ENCODE data around the gene MPPED1.

MPPED1 gene

DNA sequence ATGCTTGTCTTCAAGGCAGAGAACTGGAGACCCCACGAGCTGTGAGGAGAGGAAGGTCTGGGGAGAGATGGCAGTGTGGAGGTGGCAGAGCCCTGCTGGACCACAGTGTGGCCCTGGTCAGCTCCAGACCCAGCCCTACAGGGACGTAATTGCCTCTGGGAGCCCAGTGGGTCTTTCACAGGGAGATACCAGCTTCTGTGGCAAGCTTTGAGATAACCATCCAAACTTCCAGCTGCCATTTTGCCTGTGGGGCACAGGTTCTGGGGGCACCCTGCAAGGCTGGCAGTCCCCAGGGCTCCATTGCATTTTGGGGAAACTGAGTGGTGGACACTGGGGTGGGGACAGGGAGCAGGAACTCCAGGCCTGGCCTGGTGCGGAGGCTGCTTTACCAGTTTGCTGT is 10.2 kb upstream of the MPPED1 start:
- Histone ChIP-seq H3K27me3 (ENCODE audit: low read depth, low read length) (no peaks in the 10 kb centered on the region), H3K4me3 (ENCODE audit: low read depth in 1 of 2, low read length in 2 of 2) (no peak overlapping the region), H3K27ac (ENCODE audit: low read length) (no peak overlapping the region), H3K9me3 (ENCODE audit: control insufficient read depth in 1 of 2, low read length in 2 of 2) (no peaks in the 10 kb centered on the region), H3K4me1 (ENCODE audit: control insufficient read depth in 1 of 2, insufficient read depth in 2 of 2, low read length in 2 of 2) (no peaks in the 10 kb centered on the region), H3K36me3 (ENCODE audit: control insufficient read depth in 1 of 2, insufficient read depth in 2 of 2, low read length in 2 of 2) (no peaks in the 10 kb centered on the region)

DNA sequence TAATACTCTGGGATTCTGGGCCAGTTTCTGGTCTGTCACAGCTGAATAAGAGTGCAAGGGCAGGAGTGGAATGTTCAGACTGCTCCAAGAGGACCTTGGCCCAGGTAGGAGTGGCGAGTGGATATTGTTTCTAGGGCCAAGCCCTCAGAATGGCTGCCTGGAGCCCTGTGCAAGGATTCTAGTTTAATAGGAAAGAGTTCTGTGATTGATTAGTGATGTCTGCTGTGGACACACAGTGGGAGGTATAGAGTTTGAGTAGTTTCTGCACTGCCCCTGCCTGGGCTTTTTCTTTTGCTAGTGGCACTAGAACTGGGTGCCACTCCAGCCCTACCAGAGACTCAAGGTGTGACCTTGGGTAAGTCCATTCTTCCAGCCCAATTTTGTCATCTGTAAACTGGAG is 9.7 kb upstream of the MPPED1 start:
- no peak overlapping the region for H3K4me3 ChIP-seq (ENCODE audit: low read depth in 1 of 2, low read length in 2 of 2)
- no peak overlapping the region for H3K27ac ChIP-seq (ENCODE audit: low read length)
- H3K4me1 ChIP-seq (ENCODE audit: control insufficient read depth in 1 of 2, insufficient read depth in 2 of 2, low read length in 2 of 2) = no peaks in the 10 kb centered on the region
- no peaks in the 10 kb centered on the region for H3K27me3 ChIP-seq (ENCODE audit: low read depth, low read length)
- no peaks in the 10 kb centered on the region for H3K9me3 ChIP-seq (ENCODE audit: control insufficient read depth in 1 of 2, low read length in 2 of 2)
- H3K36me3 ChIP-seq (ENCODE audit: control insufficient read depth in 1 of 2, insufficient read depth in 2 of 2, low read length in 2 of 2) = no peaks in the 10 kb centered on the region

DNA sequence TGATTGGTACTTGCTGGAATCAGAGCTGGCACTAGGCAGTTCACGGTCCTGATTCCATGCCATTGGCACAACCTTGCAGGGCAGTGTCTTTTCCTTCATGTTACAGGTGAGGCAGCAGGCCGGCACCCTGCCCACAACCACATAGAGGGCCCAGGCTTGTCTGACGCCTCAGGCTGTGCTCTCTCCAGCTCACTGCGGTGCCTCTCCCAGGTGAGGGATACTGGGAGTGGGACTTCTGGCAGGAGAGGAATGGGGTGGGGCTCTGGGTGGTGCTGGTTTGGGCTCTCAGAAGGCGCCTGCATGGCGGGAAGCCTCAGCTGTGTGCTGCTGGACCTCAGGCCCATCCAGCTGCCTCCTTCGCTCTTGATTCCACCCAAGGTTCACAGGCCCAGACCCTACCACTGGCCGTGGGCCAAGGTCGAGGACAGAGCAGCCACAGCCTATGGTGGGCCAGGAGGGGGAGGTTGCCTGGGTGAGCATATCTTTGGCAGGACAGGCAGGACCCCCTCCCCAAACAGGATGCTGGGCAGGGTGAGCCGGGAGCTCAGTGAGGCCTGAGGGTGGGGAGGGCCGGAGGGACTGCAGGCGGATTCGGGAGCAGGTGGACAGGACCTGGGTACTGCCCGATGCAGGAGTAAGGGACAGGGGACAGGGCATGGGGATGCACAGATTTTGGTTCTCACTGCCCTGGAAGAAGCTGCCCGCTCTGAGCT is 7.0 kb upstream of the MPPED1 start:
- H3K27me3 ChIP-seq (ENCODE audit: low read depth, low read length) = no peaks in the 10 kb centered on the region
- H3K36me3 ChIP-seq (ENCODE audit: control insufficient read depth in 1 of 2, insufficient read depth in 2 of 2, low read length in 2 of 2) = no peaks in the 10 kb centered on the region
- no peaks in the 10 kb centered on the region for H3K9me3 ChIP-seq (ENCODE audit: control insufficient read depth in 1 of 2, low read length in 2 of 2)
- no peak overlapping the region for H3K27ac ChIP-seq (ENCODE audit: low read length)
- H3K4me3 ChIP-seq (ENCODE audit: low read depth in 1 of 2, low read length in 2 of 2) = no peak overlapping the region
- no peaks in the 10 kb centered on the region for H3K4me1 ChIP-seq (ENCODE audit: control insufficient read depth in 1 of 2, insufficient read depth in 2 of 2, low read length in 2 of 2)

DNA sequence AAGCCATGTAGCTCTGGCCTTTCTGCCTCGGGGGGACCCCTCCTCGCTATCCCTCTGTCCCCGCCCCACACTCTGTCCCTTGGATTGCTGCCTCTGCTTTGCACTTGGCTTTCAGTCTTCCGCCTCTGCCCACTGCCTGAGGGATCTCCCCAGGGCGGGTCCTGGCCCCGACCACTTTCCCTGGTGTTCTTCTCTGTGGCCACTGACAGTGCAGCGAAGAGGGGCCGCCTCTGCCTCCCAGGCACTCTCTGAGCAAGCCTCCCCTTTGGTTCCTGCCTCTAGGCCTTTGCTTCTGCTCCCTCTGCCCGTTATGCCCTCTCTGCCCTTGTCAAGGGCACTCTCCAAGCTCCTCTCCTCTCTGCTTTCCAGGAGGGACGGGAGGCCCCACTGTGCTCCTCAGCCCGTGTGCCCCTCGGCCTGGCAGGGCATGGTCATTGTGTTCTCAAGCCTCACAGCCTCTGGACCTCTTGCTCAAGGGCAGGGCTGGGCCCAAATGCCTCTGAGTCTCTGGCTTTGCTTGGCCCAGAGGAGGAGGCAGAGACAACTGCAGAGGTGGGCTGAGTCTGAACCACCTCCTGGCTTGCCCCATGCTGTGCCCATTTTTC is 5.5 kb upstream of the MPPED1 start:
- Histone ChIP-seq H3K4me1 (ENCODE audit: control insufficient read depth in 1 of 2, insufficient read depth in 2 of 2, low read length in 2 of 2) (no peaks in the 10 kb centered on the region), H3K4me3 (ENCODE audit: low read depth in 1 of 2, low read length in 2 of 2) (no peak overlapping the region), H3K27ac (ENCODE audit: low read length) (no peak overlapping the region), H3K9me3 (ENCODE audit: control insufficient read depth in 1 of 2, low read length in 2 of 2) (no peaks in the 10 kb centered on the region), H3K27me3 (ENCODE audit: low read depth, low read length) (peaks cover 9% of the 10 kb centered on the region), H3K36me3 (ENCODE audit: control insufficient read depth in 1 of 2, insufficient read depth in 2 of 2, low read length in 2 of 2) (no peaks in the 10 kb centered on the region)

DNA sequence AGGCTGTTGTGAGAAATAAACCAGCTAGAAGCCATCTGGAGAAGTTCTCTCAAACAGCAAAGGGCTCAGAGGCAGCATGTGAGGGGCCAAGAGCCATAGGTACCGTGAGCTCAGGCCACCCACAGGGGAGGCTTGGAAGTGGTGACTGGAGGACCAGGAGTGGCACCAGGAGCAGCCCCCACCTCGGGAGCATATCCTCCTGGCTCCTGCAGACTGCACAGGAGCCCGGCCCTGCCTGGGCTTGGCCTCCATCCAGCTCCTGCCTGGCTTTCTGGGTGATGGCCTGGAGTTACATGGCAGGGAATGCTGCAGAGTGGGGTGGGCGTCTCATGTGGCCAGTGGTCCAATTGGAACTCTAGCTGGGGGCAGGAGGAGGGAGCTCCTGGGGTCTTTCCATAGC is 4.2 kb upstream of the MPPED1 start:
- no peaks in the 10 kb centered on the region for H3K4me1 ChIP-seq (ENCODE audit: control insufficient read depth in 1 of 2, insufficient read depth in 2 of 2, low read length in 2 of 2)

DNA sequence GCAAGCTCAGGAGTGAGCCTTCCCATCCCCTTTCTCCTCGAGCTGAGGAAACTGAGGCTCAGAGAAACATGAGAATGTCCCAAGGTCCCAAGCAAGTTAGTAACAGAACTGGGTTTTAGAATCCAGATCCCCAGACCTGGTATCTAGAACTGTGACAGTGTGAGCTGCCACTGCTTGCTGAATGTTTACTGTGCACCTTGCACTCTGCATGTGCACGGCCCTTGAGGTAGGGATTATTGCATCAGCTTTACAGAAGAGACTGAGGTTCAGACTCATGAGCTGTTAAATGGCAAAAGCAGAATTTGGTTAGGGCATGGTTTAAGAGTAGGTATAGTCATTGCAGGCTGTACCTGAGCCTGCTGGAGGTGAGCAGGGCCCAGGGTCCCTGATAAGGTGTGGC is 3.8 kb upstream of the MPPED1 start:
- H3K27ac ChIP-seq (ENCODE audit: low read length) = no peak overlapping the region
- H3K4me1 ChIP-seq (ENCODE audit: control insufficient read depth in 1 of 2, insufficient read depth in 2 of 2, low read length in 2 of 2) = no peaks in the 10 kb centered on the region
- H3K27me3 ChIP-seq (ENCODE audit: low read depth, low read length) = peaks cover 17% of the 10 kb centered on the region
- no peaks in the 10 kb centered on the region for H3K36me3 ChIP-seq (ENCODE audit: control insufficient read depth in 1 of 2, insufficient read depth in 2 of 2, low read length in 2 of 2)
- H3K4me3 ChIP-seq (ENCODE audit: low read depth in 1 of 2, low read length in 2 of 2) = no peak overlapping the region
- H3K9me3 ChIP-seq (ENCODE audit: control insufficient read depth in 1 of 2, low read length in 2 of 2) = no peaks in the 10 kb centered on the region

More for the DNA sequence above, 4.2 kb upstream of the MPPED1 start:
- H3K4me3 ChIP-seq (ENCODE audit: low read depth in 1 of 2, low read length in 2 of 2) = no peak overlapping the region
- H3K27ac ChIP-seq (ENCODE audit: low read length) = no peak overlapping the region
- H3K9me3 ChIP-seq (ENCODE audit: control insufficient read depth in 1 of 2, low read length in 2 of 2) = no peaks in the 10 kb centered on the region
- peaks cover 13% of the 10 kb centered on the region for H3K27me3 ChIP-seq (ENCODE audit: low read depth, low read length)
- no peaks in the 10 kb centered on the region for H3K36me3 ChIP-seq (ENCODE audit: control insufficient read depth in 1 of 2, insufficient read depth in 2 of 2, low read length in 2 of 2)

DNA sequence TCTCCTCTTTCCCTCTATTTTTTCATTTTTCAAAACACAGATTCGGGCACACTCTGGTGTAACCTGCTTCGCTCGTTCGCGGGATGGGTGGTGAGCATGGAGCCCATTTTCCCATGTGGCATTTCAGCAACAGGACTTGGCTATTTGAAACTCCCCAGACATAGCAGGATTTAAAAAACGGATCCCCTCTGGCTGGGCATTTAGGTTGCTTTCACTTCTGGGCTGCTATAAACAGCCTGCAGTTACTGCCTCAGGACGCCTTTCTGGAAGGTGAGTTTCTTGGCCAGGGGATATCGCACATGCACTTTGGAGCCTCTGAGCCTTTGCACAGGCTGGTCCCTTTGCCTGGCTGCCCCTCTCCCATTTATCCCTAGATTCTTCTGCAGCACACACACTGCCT is 2.8 kb upstream of the MPPED1 start:
- Histone ChIP-seq H3K4me1 (ENCODE audit: control insufficient read depth in 1 of 2, insufficient read depth in 2 of 2, low read length in 2 of 2) (no peaks in the 10 kb centered on the region), H3K9me3 (ENCODE audit: control insufficient read depth in 1 of 2, low read length in 2 of 2) (no peaks in the 10 kb centered on the region), H3K36me3 (ENCODE audit: control insufficient read depth in 1 of 2, insufficient read depth in 2 of 2, low read length in 2 of 2) (no peaks in the 10 kb centered on the region), H3K4me3 (ENCODE audit: low read depth in 1 of 2, low read length in 2 of 2) (no peak overlapping the region), H3K27me3 (ENCODE audit: low read depth, low read length) (peaks cover 27% of the 10 kb centered on the region), H3K27ac (ENCODE audit: low read length) (no peak overlapping the region)

DNA sequence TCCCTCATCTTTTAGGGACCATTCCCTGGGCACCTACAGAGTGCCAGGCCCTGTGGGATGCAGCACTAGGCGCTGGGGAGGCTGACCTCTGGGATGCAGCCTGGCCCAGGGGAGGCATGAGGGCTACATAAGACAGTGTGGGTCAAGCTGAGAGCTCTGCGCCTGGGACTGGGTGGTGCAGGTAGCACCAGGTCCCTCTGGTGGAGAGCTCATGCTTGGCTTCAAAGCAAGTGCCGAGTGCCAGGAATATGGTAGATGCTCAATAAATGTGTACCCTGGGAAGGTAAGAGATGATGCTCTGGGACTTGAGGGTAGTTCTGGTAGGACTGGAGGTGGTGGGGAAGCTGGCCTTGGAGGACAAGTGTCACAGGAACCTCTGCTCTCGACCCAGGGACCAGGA is 2.0 kb upstream of the MPPED1 start:
- Histone ChIP-seq H3K36me3 (ENCODE audit: control insufficient read depth in 1 of 2, insufficient read depth in 2 of 2, low read length in 2 of 2) (no peaks in the 10 kb centered on the region), H3K27me3 (ENCODE audit: low read depth, low read length) (peaks cover 27% of the 10 kb centered on the region), H3K4me3 (ENCODE audit: low read depth in 1 of 2, low read length in 2 of 2) (no peak overlapping the region)

DNA sequence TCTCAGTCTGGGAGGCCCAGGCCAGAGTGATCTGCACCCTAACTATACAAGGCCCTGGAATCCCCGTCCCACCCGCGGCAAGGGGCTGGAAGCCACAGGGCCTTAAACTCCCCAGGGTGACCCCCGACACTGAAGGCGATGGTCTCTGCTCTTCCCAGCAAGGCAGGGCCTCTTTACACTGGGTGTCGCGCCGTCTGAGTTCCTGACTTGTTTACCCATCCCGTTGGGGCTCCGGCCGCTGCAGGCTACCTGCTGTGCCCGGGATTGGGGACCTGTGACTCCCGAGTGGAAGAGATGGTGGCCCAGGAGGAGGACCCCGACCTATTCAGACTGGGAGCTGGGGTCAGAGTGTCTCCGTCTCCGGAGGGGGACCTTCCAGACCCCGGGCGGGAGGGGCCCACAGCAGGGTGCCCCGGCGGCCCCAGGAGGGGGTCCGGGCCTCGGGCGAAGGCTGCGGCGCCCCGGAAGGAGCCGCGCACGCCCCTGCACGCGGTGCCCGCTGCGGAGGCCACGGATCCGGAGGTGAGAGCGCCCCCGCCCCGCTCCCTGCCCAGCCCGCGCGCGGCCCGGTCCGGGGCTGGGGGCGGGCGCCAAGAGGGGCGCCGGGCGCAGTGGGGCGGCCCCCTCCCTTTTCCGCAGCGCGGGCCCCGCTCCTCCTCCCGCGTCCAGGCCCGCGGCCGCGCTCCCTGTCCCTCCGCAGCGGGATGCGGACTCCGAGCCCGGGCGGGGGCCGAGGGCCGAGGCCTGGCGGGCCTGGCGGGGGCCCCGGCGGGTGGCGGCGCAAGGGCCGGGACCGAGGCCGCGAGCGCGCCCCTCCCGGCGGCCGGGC is 560 bp upstream of the MPPED1 start:
- H3K4me3 ChIP-seq (ENCODE audit: low read depth in 1 of 2, low read length in 2 of 2) = no peak overlapping the region
- H3K4me1 ChIP-seq (ENCODE audit: control insufficient read depth in 1 of 2, insufficient read depth in 2 of 2, low read length in 2 of 2) = no peaks in the 10 kb centered on the region
- H3K36me3 ChIP-seq (ENCODE audit: control insufficient read depth in 1 of 2, insufficient read depth in 2 of 2, low read length in 2 of 2) = no peaks in the 10 kb centered on the region
- no peaks in the 10 kb centered on the region for H3K9me3 ChIP-seq (ENCODE audit: control insufficient read depth in 1 of 2, low read length in 2 of 2)
- no peak overlapping the region for H3K27ac ChIP-seq (ENCODE audit: low read length)
- H3K27me3 ChIP-seq (ENCODE audit: low read depth, low read length) = peaks cover 29% of the 10 kb centered on the region

More for the DNA sequence above, 2.0 kb upstream of the MPPED1 start:
- Histone ChIP-seq H3K9me3 (ENCODE audit: control insufficient read depth in 1 of 2, low read length in 2 of 2) (no peaks in the 10 kb centered on the region), H3K27ac (ENCODE audit: low read length) (no peak overlapping the region), H3K4me1 (ENCODE audit: control insufficient read depth in 1 of 2, insufficient read depth in 2 of 2, low read length in 2 of 2) (no peaks in the 10 kb centered on the region)

DNA sequence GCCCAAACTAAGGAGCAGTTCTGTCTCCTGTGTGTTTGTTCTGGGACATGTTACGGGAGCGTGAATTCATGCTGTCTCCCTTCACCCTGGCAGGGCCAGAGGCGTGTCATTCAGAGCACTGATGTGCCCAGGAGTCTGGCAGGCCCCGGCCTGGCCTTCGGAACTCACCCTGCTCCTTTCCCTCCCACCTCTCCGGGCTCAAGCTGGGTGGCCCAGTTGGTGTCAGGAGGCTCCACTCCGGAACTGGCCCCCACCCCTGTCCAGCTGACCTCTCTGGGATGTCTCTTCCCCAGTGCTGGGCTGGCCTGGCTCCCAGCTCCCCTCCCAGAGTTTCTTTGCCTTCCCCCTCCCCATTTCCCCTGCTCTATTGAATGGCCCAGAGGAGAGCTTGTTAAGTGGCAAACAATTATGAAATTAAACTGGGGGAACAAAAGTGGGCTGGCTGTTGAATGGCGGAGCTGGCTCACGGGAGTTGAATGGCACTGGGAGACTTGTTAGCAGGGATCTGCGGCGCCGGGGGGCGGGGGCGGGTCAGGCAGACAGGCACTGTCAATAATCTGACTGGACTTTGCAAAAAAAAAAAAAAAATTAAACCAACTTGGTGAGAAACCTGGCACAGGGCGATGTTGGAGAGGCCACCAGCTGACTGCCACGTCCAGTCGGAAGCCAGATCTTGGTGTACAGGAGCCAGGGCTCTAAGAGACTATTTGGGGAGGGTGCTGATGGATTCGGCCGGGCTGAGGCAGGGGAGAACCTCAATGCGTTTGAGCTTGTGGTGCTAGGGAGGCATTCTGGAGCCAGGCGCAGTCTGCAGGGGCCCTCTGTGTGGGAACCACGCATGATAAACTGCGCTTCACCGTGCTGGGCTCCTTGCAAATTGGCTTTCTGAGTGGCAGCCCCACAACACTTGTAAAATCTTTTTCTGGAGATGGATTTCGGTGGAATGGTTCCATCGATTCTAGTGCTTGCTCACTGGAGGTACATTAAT is 1.3 kb downstream of the MPPED1 start:
- Histone ChIP-seq H3K4me3 (ENCODE audit: low read depth in 1 of 2, low read length in 2 of 2) (no peak overlapping the region), H3K4me1 (ENCODE audit: control insufficient read depth in 1 of 2, insufficient read depth in 2 of 2, low read length in 2 of 2) (no peaks in the 10 kb centered on the region), H3K36me3 (ENCODE audit: control insufficient read depth in 1 of 2, insufficient read depth in 2 of 2, low read length in 2 of 2) (no peaks in the 10 kb centered on the region), H3K27ac (ENCODE audit: low read length) (no peak overlapping the region), H3K27me3 (ENCODE audit: low read depth, low read length) (peaks cover 29% of the 10 kb centered on the region), H3K9me3 (ENCODE audit: control insufficient read depth in 1 of 2, low read length in 2 of 2) (no peaks in the 10 kb centered on the region)

DNA sequence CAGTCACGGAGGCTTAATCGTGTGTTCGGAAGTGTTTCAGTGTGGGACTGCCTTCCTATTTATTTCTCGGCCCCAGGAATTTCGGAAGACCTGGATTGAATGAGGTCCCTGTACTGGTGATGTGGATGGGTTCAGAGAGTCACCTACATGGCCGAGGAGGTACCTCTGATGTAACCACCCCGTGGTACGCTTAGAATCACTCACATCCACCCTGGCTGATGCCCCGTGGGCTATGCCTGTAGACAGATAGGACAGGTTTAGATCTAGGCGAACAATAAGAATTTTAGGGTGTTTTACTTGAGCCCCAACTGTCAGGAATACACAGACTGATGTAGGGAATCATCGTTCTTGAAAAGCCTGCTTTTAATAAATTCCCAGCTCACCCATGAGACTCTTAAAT is 2.0 kb downstream of the MPPED1 start:
- H3K4me1 ChIP-seq (ENCODE audit: control insufficient read depth in 1 of 2, insufficient read depth in 2 of 2, low read length in 2 of 2) = no peaks in the 10 kb centered on the region
- H3K36me3 ChIP-seq (ENCODE audit: control insufficient read depth in 1 of 2, insufficient read depth in 2 of 2, low read length in 2 of 2) = no peaks in the 10 kb centered on the region
- H3K27ac ChIP-seq (ENCODE audit: low read length) = no peak overlapping the region
- peaks cover 29% of the 10 kb centered on the region for H3K27me3 ChIP-seq (ENCODE audit: low read depth, low read length)
- H3K4me3 ChIP-seq (ENCODE audit: low read depth in 1 of 2, low read length in 2 of 2) = no peak overlapping the region
- H3K9me3 ChIP-seq (ENCODE audit: control insufficient read depth in 1 of 2, low read length in 2 of 2) = no peaks in the 10 kb centered on the region
